ENCODE measurements around the gene MOGAT1.
"Not testable (repeated sequence)": the region's sequence is repeated elsewhere in the genome, so short reads cannot be mapped to it uniquely, and the experiment has no call there.

Gene MOGAT1

GRCh38 chr2:222710736-222711135 is 39.3 kb downstream of the MOGAT1 start:
- TF ChIP-seq CTCF (IDR thresholded peaks at IDR 0.05; ENCODE audit: low read depth, low read length): no peak
- no peak overlapping the region for H3K4me3 ChIP-seq (ENCODE audit: low read depth, low read length)

GRCh38 chr2:222711315-222711940 is 40.0 kb downstream of the MOGAT1 start:
- no peak for TF ChIP-seq CTCF (IDR thresholded peaks at IDR 0.05; ENCODE audit: low read depth, low read length)
- H3K4me3 ChIP-seq (ENCODE audit: low read depth, low read length): no peak overlapping the region

- no peak for TF ChIP-seq CTCF (IDR thresholded peaks at IDR 0.05; ENCODE audit: low read depth, low read length)
Observed at GRCh38 chr2:222713002-222713401, 41.5 kb downstream of the MOGAT1 start.

GRCh38 chr2:222714361-222715241 is 43.1 kb downstream of the MOGAT1 start:
- H3K4me3 ChIP-seq (ENCODE audit: low read depth, low read length): no peak overlapping the region
- no peak for TF ChIP-seq CTCF (IDR thresholded peaks at IDR 0.05; ENCODE audit: low read depth, low read length)

More at GRCh38 chr2:222713002-222713401, 41.5 kb downstream of the MOGAT1 start:
- H3K4me3 ChIP-seq (ENCODE audit: low read depth, low read length): no peak overlapping the region

- H3K4me3 ChIP-seq (ENCODE audit: low read depth, low read length): no peak overlapping the region
- no peak for TF ChIP-seq CTCF (IDR thresholded peaks at IDR 0.05; ENCODE audit: low read depth, low read length)
Observed at GRCh38 chr2:222715742-222716141, 44.3 kb downstream of the MOGAT1 start.

GRCh38 chr2:222719787-222720186 is 48.3 kb downstream of the MOGAT1 start:
- H3K4me3 ChIP-seq (ENCODE audit: low read depth, low read length): not testable (repeated sequence)

- H3K4me3 ChIP-seq (ENCODE audit: low read depth, low read length): not testable (repeated sequence)
Observed at GRCh38 chr2:222721597-222721996, 50.1 kb downstream of the MOGAT1 start.

- H3K4me3 ChIP-seq (ENCODE audit: low read depth, low read length): no peak overlapping the region
- no peak for TF ChIP-seq CTCF (IDR thresholded peaks at IDR 0.05; ENCODE audit: low read depth, low read length)
Observed at GRCh38 chr2:222722327-222722946, 51.0 kb downstream of the MOGAT1 start.
